Parathyroid adenoma (tissue), 2 donors: ENCODE measurements around the gene ACVR1C.

Experiments used
- H2AFZ ChIP-seq: fragments of 300-600 bp; sonication (generic); one replicate; pipeline ENCODE4 v1.7.0; 2017; ENCODE audit warnings: antibody characterized with exemption, mild to moderate bottlenecking
- H3K27ac ChIP-seq: fragments of 300-600 bp; sonication (generic); one replicate; pipeline ENCODE4 v1.7.0; 2017
- H3K27me3 ChIP-seq: fragments of 300-600 bp; sonication (generic); one replicate; pipeline ENCODE4 v1.7.0; 2017; ENCODE audit warnings: low read length; ENCODE audit not compliant: control insufficient read depth, insufficient read depth
- H3K36me3 ChIP-seq: fragments of 300-600 bp; sonication (generic); one replicate; pipeline ENCODE4 v1.7.0; 2017; ENCODE audit warnings: low read length; ENCODE audit not compliant: control insufficient read depth, insufficient read depth
- H3K4me1 ChIP-seq: fragments of 300-600 bp; sonication (generic); one replicate; pipeline ENCODE4 v1.7.0; 2017; ENCODE audit warnings: control low read depth
- H3K4me2 ChIP-seq: fragments of 300-600 bp; sonication (generic); one replicate; pipeline ENCODE4 v1.7.0; 2017; ENCODE audit warnings: low read length
- H3K4me3 ChIP-seq: fragments of 300-600 bp; sonication (generic); one replicate; pipeline ENCODE4 v1.7.0; 2017; ENCODE audit warnings: low read depth, low read length
- H3K79me2 ChIP-seq: fragments of 300-600 bp; sonication (generic); one replicate; pipeline ENCODE4 v1.7.0; 2017; ENCODE audit warnings: control low read depth
- H3K9ac ChIP-seq: fragments of 300-600 bp; sonication (generic); one replicate; pipeline ENCODE4 v1.7.0; 2017; ENCODE audit warnings: mild to moderate bottlenecking
- H3K9me3 ChIP-seq: fragments of 300-600 bp; sonication (generic); one replicate; pipeline ENCODE4 v1.7.0; 2017; ENCODE audit warnings: low read length; ENCODE audit not compliant: control insufficient read depth
- TF ChIP-seq, protein P1 (sequence below): fragments of 300-600 bp; sonication (generic); IDR thresholded peaks from one replicate; pipeline ENCODE4 v1.7.0; 2017; ENCODE audit warnings: antibody characterized with exemption, mild to moderate bottlenecking
- donor health status: primary hyperparathyroidism.

Gene ACVR1C

DNA sequence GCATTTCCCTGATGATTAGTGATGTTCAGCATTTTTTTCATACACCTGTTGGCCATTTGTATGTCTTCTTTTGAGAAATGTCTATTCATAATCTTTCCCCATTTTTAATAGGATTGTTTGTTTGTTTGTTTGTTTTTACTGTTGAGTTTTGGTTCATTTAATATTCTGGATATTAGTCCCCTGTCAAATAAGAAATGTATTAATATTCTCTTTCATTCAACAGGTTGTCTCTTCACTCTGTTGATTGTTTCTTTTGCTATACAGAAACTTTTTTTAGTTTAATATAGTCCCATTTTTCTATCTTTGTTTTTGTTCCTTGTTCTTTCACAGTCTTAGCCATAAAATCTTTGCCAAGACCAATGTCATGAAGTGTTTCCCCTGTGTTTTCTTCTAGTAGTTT is 22.1 kb downstream of the ACVR1C start:
- Histone ChIP-seq H3K4me3 (no peak overlapping the region), H3K4me2 (no peak overlapping the region), H3K27ac (no peak overlapping the region), H3K36me3 (no peaks in the 10 kb centered on the region), H2AFZ (no peak overlapping the region), H3K79me2 (no peaks in the 10 kb centered on the region), H3K27me3 (no peaks in the 10 kb centered on the region), H3K9ac (no peak overlapping the region), H3K9me3 (no peaks in the 10 kb centered on the region), H3K4me1 (no peaks in the 10 kb centered on the region)
- TF ChIP-seq, protein P1, sequence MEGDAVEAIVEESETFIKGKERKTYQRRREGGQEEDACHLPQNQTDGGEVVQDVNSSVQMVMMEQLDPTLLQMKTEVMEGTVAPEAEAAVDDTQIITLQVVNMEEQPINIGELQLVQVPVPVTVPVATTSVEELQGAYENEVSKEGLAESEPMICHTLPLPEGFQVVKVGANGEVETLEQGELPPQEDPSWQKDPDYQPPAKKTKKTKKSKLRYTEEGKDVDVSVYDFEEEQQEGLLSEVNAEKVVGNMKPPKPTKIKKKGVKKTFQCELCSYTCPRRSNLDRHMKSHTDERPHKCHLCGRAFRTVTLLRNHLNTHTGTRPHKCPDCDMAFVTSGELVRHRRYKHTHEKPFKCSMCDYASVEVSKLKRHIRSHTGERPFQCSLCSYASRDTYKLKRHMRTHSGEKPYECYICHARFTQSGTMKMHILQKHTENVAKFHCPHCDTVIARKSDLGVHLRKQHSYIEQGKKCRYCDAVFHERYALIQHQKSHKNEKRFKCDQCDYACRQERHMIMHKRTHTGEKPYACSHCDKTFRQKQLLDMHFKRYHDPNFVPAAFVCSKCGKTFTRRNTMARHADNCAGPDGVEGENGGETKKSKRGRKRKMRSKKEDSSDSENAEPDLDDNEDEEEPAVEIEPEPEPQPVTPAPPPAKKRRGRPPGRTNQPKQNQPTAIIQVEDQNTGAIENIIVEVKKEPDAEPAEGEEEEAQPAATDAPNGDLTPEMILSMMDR, result no peak

DNA sequence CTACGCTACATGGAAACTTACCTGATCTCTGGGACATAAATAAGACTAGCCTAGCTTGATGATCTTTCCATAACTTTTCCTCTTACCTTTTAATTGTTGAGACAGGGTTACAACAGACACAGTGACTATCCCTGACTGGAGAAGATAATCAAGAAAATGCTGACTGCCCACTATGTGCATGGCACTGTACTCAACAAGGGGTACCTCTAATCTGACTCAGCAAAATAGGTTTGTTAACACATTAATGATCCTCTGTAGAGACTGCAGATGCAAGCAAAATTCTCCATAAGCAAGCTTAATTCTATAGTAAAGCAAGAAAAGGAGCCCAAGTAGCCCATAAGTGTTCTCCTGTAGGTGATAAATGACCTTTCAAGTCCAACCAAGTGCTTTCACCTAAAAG is 25.5 kb downstream of the ACVR1C start:
- Histone ChIP-seq H3K9me3 (no peaks in the 10 kb centered on the region), H3K27ac (no peak overlapping the region), H2AFZ (no peak overlapping the region), H3K79me2 (no peaks in the 10 kb centered on the region), H3K4me3 (no peak overlapping the region), H3K36me3 (no peaks in the 10 kb centered on the region), H3K4me2 (no peak overlapping the region), H3K9ac (no peak overlapping the region), H3K27me3 (no peaks in the 10 kb centered on the region), H3K4me1 (no peaks in the 10 kb centered on the region)
- TF ChIP-seq, protein P1, result no peak

DNA sequence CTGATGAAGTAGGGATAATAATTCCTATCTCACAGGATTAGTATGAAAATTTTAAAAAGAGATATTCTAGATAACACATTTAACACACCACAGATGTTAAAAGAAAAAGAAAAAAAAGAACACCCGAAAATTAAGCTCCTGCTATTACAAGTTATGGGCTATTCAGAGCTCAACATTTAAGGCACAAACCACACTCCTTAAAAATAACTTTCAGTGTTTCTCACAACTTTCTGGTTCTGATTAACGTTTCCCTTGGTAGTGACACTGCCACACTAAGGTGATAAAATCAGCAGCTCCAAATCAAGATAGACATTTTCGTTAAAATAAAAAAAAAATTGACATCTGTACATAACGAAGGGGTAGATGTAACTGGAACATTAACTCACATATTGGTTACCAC is 26.9 kb downstream of the ACVR1C start:
- H3K4me3 ChIP-seq, result no peak overlapping the region

DNA sequence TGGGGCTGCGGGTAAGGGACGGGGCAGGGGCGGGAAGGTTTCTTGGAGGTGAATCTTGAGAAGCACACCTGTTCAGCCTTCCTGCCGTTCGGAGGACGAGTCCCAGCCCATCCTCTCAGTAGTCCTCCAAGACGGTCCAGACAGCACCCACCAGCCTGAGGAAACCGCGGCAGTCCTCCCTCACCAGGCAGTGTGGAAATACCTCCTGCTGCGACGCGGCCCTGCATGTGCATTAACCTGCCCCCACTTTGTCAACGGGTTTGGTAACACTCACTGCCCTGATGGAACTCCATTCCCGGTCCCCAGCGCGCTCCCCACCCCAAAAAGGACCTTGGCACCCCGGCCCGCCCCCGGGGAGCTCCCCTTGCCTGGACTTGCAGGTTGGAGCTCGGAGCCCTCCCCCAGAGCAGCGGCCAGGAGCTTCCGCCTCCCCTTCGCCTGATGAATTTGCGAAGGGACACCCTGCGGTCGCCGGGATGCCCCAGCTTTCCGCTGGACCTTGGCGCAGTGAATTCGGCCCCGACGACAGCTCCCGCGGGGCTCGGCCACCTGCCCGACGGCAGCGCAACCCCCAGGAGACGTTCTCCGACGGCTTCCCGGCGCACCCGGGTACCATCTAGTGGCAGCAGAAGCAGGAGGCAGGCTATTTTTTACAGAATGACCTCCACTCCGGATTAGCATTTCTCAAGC is 31.5 kb downstream of the ACVR1C start:
- Histone ChIP-seq H3K9ac (no peak overlapping the region), H3K4me3 (no peak overlapping the region)
- TF ChIP-seq, protein P1, result no peak

More for the DNA sequence above, 26.9 kb downstream of the ACVR1C start:
- TF ChIP-seq, protein P1, result no peak
- no peaks in the 10 kb centered on the region for H3K36me3 ChIP-seq
- H3K9me3 ChIP-seq, result no peaks in the 10 kb centered on the region
- H2AFZ ChIP-seq, result no peak overlapping the region
- no peaks in the 10 kb centered on the region for H3K4me1 ChIP-seq
- no peak overlapping the region for H3K4me2 ChIP-seq
- H3K79me2 ChIP-seq, result no peaks in the 10 kb centered on the region
- no peak overlapping the region for H3K27ac ChIP-seq
- H3K27me3 ChIP-seq, result no peaks in the 10 kb centered on the region
- no peak overlapping the region for H3K9ac ChIP-seq

DNA sequence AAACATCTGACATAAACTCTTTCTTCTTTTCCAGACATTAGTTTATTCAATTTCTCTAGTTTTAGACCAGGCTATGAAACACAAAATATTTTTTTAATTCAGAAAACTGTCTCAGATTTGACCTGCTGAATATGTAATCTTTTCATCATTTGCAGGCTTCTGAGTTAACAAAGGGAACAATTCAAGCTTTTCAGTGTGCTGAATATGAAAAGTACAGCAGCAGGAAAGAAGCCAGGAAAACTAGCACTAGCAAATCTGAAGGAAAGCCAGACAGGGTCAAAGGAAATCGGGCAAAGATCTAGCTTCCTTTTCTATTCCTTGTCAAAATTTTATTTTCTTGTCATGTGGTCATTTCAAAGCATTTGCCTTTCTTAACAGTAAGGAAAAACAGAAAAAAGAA is 35.3 kb downstream of the ACVR1C start:
- Histone ChIP-seq H3K9me3 (no peaks in the 10 kb centered on the region), H3K27me3 (no peaks in the 10 kb centered on the region), H2AFZ (no peak overlapping the region), H3K79me2 (no peaks in the 10 kb centered on the region), H3K27ac (no peak overlapping the region), H3K4me2 (no peak overlapping the region), H3K9ac (no peak overlapping the region), H3K4me3 (no peak overlapping the region), H3K36me3 (no peaks in the 10 kb centered on the region), H3K4me1 (no peaks in the 10 kb centered on the region)
- TF ChIP-seq, protein P1, result no peak

More for the DNA sequence above, 31.5 kb downstream of the ACVR1C start:
- Histone ChIP-seq H3K4me1 (no peaks in the 10 kb centered on the region), H2AFZ (no peak overlapping the region), H3K79me2 (no peaks in the 10 kb centered on the region), H3K9me3 (no peaks in the 10 kb centered on the region), H3K36me3 (no peaks in the 10 kb centered on the region), H3K27me3 (no peaks in the 10 kb centered on the region), H3K27ac (no peak overlapping the region), H3K4me2 (no peak overlapping the region)
